Gastrocnemius medialis (tissue), 4 donors: ENCODE data around the gene TYMP. TPM values are rescaled to one million over a fixed set of nuclear protein-coding genes. Genes with fewer than 3 reads are reported as not detected.

Source experiments
- ATAC-seq, 2 donors: fragments of 150-250 bp; one replicate each; pipeline ENCODE4 v1.9.1; 2016
- DNase-seq, 2 donors: peaks; one replicate each; pipeline ENCODE4 v3.0.0-alpha.2; 2019
- H3K27ac ChIP-seq, 4 donors: fragments of 200-600 bp; sonication (generic); 1 replicate in 1 of 4; 2 replicates in 3 of 4; pipeline ENCODE4 v1.5.1; 2016 to 2018; ENCODE audit warnings: mild to moderate bottlenecking in 2 of 4, moderate library complexity in 1 of 4
- H3K27me3 ChIP-seq, 3 donors: fragments of 200-600 bp; sonication (generic) in 2 of 3; 1 replicate in 1 of 3; 2 replicates in 2 of 3; pipeline versions ENCODE4 v1.5.1 to v1.6.0; 2016 to 2019; ENCODE audit warnings: mild to moderate bottlenecking in 1 of 3, moderate library complexity in 1 of 3
- H3K36me3 ChIP-seq, 2 donors: fragments of 200-600 bp; sonication (generic) in 1 of 2; one replicate each; pipeline ENCODE4 v1.5.1; 2017 to 2018
- H3K4me1 ChIP-seq, 2 donors: fragments of 200-600 bp; sonication (generic) in 1 of 2; one replicate each; pipeline ENCODE4 v1.5.1; 2016 to 2017; ENCODE audit warnings: mild to moderate bottlenecking in 2 of 2
- H3K4me3 ChIP-seq, 4 donors: fragments of 200-600 bp; sonication (generic) in 3 of 4; 1 replicate in 1 of 4; 2 replicates in 3 of 4; pipeline ENCODE4 v1.5.1; 2016 to 2019; ENCODE audit warnings: mild to moderate bottlenecking in 2 of 4
- H3K9me3 ChIP-seq, 3 donors: fragments of 200-600 bp; sonication (generic) in 2 of 3; 1 replicate in 1 of 3; 2 replicates in 2 of 3; pipeline ENCODE4 v1.5.1; 2016 to 2019
- CTCF ChIP-seq, 5 experiments: fragments of 450-650 bp in 3 of 5; fragments of 200-600 bp in 2 of 5; sonication (generic) in 2 of 5; IDR thresholded peaks in 4 of 5; conservative IDR thresholded peaks in 1 of 5; 1 replicate in 4 of 5; 2 replicates in 1 of 5; pipeline ENCODE4 v1.5.1; 2016 to 2019; ENCODE audit warnings: antibody characterized with exemption in 5 of 5, mild to moderate bottlenecking in 3 of 5, moderate library complexity in 3 of 5
- POLR2A ChIP-seq, 2 donors: fragments of 450-650 bp; IDR thresholded peaks; one replicate each; pipeline ENCODE4 v1.6.1; 2017; ENCODE audit warnings: antibody characterized with exemption in 2 of 2, mild to moderate bottlenecking in 2 of 2, moderate library complexity in 2 of 2
- in situ Hi-C, 4 donors: fragments of 200-750 bp; cut with MboI; loops; one replicate each; pipeline versions ENCODE4 v1.15.0 to v1.8.0; 2017; ENCODE audit warnings: low sequenced_read_pairs in 4 of 4
- intact Hi-C: fragments of 100-400 bp; cut with DNase I; formaldehyde crosslinking; loops from one replicate; pipeline ENCODE4 v1.15.1; 2023; ENCODE audit warnings: low total_unique reads
- total RNA-seq, 4 donors: library from RNA; depleted of rRNA; stranded (reverse); fragments of >200 nt; gene quantifications; one replicate each; pipeline versions ENCODE4 v1.1.0 to v1.2.3, GENCODE V29; 2016

The TYMP gene
- total RNA-seq, 4 donors from 2014 or later, result 8.8 to 15.8 (median 11.8) TPM

- H3K27me3 ChIP-seq, result no peaks in the 10 kb centered on the region
- TF ChIP-seq CTCF (IDR thresholded peaks at IDR 0.05 in 4 of 5, conservative IDR thresholded peaks at IDR 0.05 in 1 of 5) (no peak), POLR2A (IDR thresholded peaks at IDR 0.05) (no peak)
- in situ Hi-C loops (no loop called here), intact Hi-C loops (loop anchor here (1.0 to 10.0 kb wide), 2 partner anchors 32 to 652 kb away; partner anchors contain the start of genes SBF1 and ZBED4)
- DNase-seq (no peak), ATAC-seq (peak; percentile 3 to 6)
- no peaks in the 10 kb centered on the region for H3K9me3 ChIP-seq
- H3K4me3 ChIP-seq, result peak overlapping the region; percentile 87 to 99 (median 96)
- H3K36me3 ChIP-seq, result peaks cover 0 to 31% of the 10 kb centered on the region in 2 donors
- H3K27ac ChIP-seq, result peak overlapping the region; percentile 85 to 97 (median 94)
- peaks cover 15 to 22% of the 10 kb centered on the region in 2 donors for H3K4me1 ChIP-seq
Observed at GRCh38 chr22:50506611-50507420, 23.0 kb downstream of the TYMP start.

- TF ChIP-seq POLR2A (IDR thresholded peaks at IDR 0.05) (no peak), CTCF (IDR thresholded peaks at IDR 0.05 in 4 of 5, conservative IDR thresholded peaks at IDR 0.05 in 1 of 5) (no peak)
- DNase-seq (no peak), ATAC-seq (no peak)
- peaks cover 15 to 22% of the 10 kb centered on the region in 2 donors for H3K4me1 ChIP-seq
- H3K36me3 ChIP-seq, result peaks cover 0 to 31% of the 10 kb centered on the region in 2 donors
- H3K27ac ChIP-seq, result no peak overlapping the region
- H3K4me3 ChIP-seq, result peak overlapping the region in 3 of 4 donors; percentile 87 to 99 (median 96)
- in situ Hi-C loops (no loop called here), intact Hi-C loops (loop anchor here (10.0 kb wide), 1 partner anchor 651 kb away; the partner anchor contains the start of gene ZBED4)
- H3K9me3 ChIP-seq, result no peaks in the 10 kb centered on the region
- H3K27me3 ChIP-seq, result no peaks in the 10 kb centered on the region
Observed at GRCh38 chr22:50505776-50506610, 23.8 kb downstream of the TYMP start.

GRCh38 chr22:50505276-50505775 is 24.5 kb downstream of the TYMP start:
- DNase-seq (no peak), ATAC-seq (no peak)
- Histone ChIP-seq H3K27ac (no peak overlapping the region), H3K4me1 (peaks cover 15 to 22% of the 10 kb centered on the region in 2 donors), H3K9me3 (no peaks in the 10 kb centered on the region), H3K27me3 (no peaks in the 10 kb centered on the region), H3K36me3 (peaks cover 0 to 31% of the 10 kb centered on the region in 2 donors), H3K4me3 (no peak overlapping the region)
- in situ Hi-C loops, result no loop called here
- intact Hi-C loops, result loop anchor here (10.0 kb wide), 1 partner anchor 651 kb away; the partner anchor contains the start of gene ZBED4
- TF ChIP-seq POLR2A (IDR thresholded peaks at IDR 0.05) (no peak), CTCF (IDR thresholded peaks at IDR 0.05 in 4 of 5, conservative IDR thresholded peaks at IDR 0.05 in 1 of 5) (no peak)

GRCh38 chr22:50504369-50505211 is 25.2 kb downstream of the TYMP start:
- no peaks in the 10 kb centered on the region for H3K9me3 ChIP-seq
- no peaks in the 10 kb centered on the region for H3K27me3 ChIP-seq
- ATAC-seq (no peak), DNase-seq (no peak)
- TF ChIP-seq POLR2A (IDR thresholded peaks at IDR 0.05) (no peak), CTCF (IDR thresholded peaks at IDR 0.05 in 4 of 5, conservative IDR thresholded peaks at IDR 0.05 in 1 of 5) (no peak)
- no peak overlapping the region for H3K4me3 ChIP-seq
- H3K36me3 ChIP-seq, result peaks cover 0 to 31% of the 10 kb centered on the region in 2 donors
- H3K27ac ChIP-seq, result no peak overlapping the region
- in situ Hi-C loops (no loop called here), intact Hi-C loops (loop anchor here (10.0 kb wide), 1 partner anchor 650 kb away; the partner anchor contains the start of gene ZBED4)
- H3K4me1 ChIP-seq, result peaks cover 15 to 21% of the 10 kb centered on the region in 2 donors
